ENCODE data around the gene PPP1R37.
"Not testable (repeated sequence)": the region's sequence is repeated elsewhere in the genome, so short reads cannot be mapped to it uniquely, and the experiment has no call there.

PPP1R37 gene

GRCh38 chr19:45115809-45116615 is 23.0 kb downstream of the PPP1R37 start:
- DNase-seq = peak; percentile 64

GRCh38 chr19:45117167-45117594 is 24.2 kb downstream of the PPP1R37 start:
- DNase-seq = peak; percentile 76

- DNase-seq = peak; percentile 24
Measured at GRCh38 chr19:45117671-45118070, 24.7 kb downstream of the PPP1R37 start.

- DNase-seq = no peak
Measured at GRCh38 chr19:45118106-45118505, 25.1 kb downstream of the PPP1R37 start.

- DNase-seq = not testable (repeated sequence)
Measured at GRCh38 chr19:45118591-45119355, 25.8 kb downstream of the PPP1R37 start.

- DNase-seq = no peak
Measured at GRCh38 chr19:45119582-45119981, 26.6 kb downstream of the PPP1R37 start.

GRCh38 chr19:45121827-45122345 is 28.9 kb downstream of the PPP1R37 start:
- no peak for DNase-seq

- no peak for DNase-seq
Measured at GRCh38 chr19:45122832-45123231, 29.9 kb downstream of the PPP1R37 start.

- DNase-seq = peak; percentile 50
Measured at GRCh38 chr19:45123440-45123850, 30.5 kb downstream of the PPP1R37 start.

GRCh38 chr19:45124021-45124420 is 31.0 kb downstream of the PPP1R37 start:
- DNase-seq = no peak

GRCh38 chr19:45125360-45125759 is 32.4 kb downstream of the PPP1R37 start:
- no peak for DNase-seq

GRCh38 chr19:45125975-45126493 is 33.1 kb downstream of the PPP1R37 start:
- peak; percentile 14 for DNase-seq

- no peak for DNase-seq
Measured at GRCh38 chr19:45126654-45127053, 33.7 kb downstream of the PPP1R37 start.

GRCh38 chr19:45128146-45128545 is 35.2 kb downstream of the PPP1R37 start:
- DNase-seq = no peak

GRCh38 chr19:45128806-45129205 is 35.8 kb downstream of the PPP1R37 start:
- no peak for DNase-seq

GRCh38 chr19:45130236-45130635 is 37.3 kb downstream of the PPP1R37 start:
- DNase-seq = no peak

GRCh38 chr19:45130888-45131615 is 38.1 kb downstream of the PPP1R37 start:
- peak; percentile 73 for DNase-seq

- DNase-seq = no peak
Measured at GRCh38 chr19:45133661-45134060, 40.7 kb downstream of the PPP1R37 start.

- DNase-seq = no peak
Measured at GRCh38 chr19:45135176-45135885, 42.4 kb downstream of the PPP1R37 start.

- no peak for DNase-seq
Measured at GRCh38 chr19:45136507-45137178, 43.7 kb downstream of the PPP1R37 start.

GRCh38 chr19:45137179-45137761 is 44.3 kb downstream of the PPP1R37 start:
- DNase-seq = no peak
